A549 (cell line): ENCODE measurements around the gene MANSC1.

Source experiments
- CHD2 ChIP-seq: fragments of 150-350 bp; IDR thresholded peaks from 2 replicates; pipeline ENCODE4 v1.6.1; 2014; ENCODE audit warnings: low read length; ENCODE audit not compliant: partially characterized antibody
- CTCF ChIP-seq: fragments of >200 bp; sonication (Bioruptor Twin); formaldehyde crosslinking; IDR thresholded peaks from 3 replicates; pipeline ENCODE4 v1.5.1; 2016
- HMGXB4 ChIP-seq: fragments of 250-450 bp; sonication (Bioruptor Pico); IDR thresholded peaks from 2 replicates; pipeline ENCODE4 v1.5.0; 2021; ENCODE audit warnings: mild to moderate bottlenecking, moderate library complexity, borderline replicate concordance
- RAD21 ChIP-seq, 2 experiments: fragments of >200 bp in 1 of 2; sonication (Bioruptor Twin) in 1 of 2; formaldehyde crosslinking in 1 of 2; IDR thresholded peaks in 1 of 2; conservative IDR thresholded peaks in 1 of 2; 2 replicates in 1 of 2; 3 replicates in 1 of 2; pipeline ENCODE4 v1.6.1; 2012 to 2018; ENCODE audit warnings: inconsistent platforms in 1 of 2
- TP53 ChIP-seq: fragments of 250-450 bp; sonication (Bioruptor Pico); IDR thresholded peaks from 2 replicates; pipeline ENCODE4 v1.5.0; 2021; ENCODE audit warnings: mild to moderate bottlenecking, moderate library complexity
- ZFP36 ChIP-seq: fragments of 450-650 bp; IDR thresholded peaks from 2 replicates; pipeline ENCODE4 v1.6.1; 2014; ENCODE audit warnings: borderline replicate concordance; ENCODE audit not compliant: partially characterized antibody

GRCh38 chr12:12315838-12316237 is 34.2 kb downstream of the MANSC1 start:
- TF ChIP-seq TP53 (no peak), CTCF (no peak), HMGXB4 (CRISPR knock-in tag) (no peak), RAD21 (conservative IDR thresholded peaks at IDR 0.05 in 1 of 2, IDR thresholded peaks at IDR 0.05 in 1 of 2) (no peak), CHD2 (no peak), ZFP36 (no peak)
